Mucosa of descending colon (tissue), 3 donors: ENCODE results near the gene MIPOL1. TPM values are rescaled to one million over a fixed set of nuclear protein-coding genes. Genes with fewer than 3 reads are reported as not detected.

Experiments used
- ATAC-seq: fragments of 200-7000 bp; cut with Tn5 transposase; one replicate; pipeline ENCODE4 v1.9.1; 2020; ENCODE audit warnings: mild to moderate bottlenecking, moderate library complexity
- DNase-seq, 3 donors: peaks; one replicate each; pipeline ENCODE4 v3.0.0-alpha.2; 2020
- H3K36me3 ChIP-seq: fragments of 200-600 bp; one replicate; pipeline ENCODE4 v1.8.0; 2021; ENCODE audit warnings: low read depth, mild to moderate bottlenecking
- H3K4me1 ChIP-seq: fragments of 200-600 bp; one replicate; pipeline ENCODE4 v1.8.0; 2021; ENCODE audit warnings: low read depth, mild to moderate bottlenecking
- H3K4me3 ChIP-seq: fragments of 200-600 bp; one replicate; pipeline ENCODE4 v1.8.0; 2021; ENCODE audit warnings: mild to moderate bottlenecking
- H3K9me3 ChIP-seq: fragments of 200-600 bp; one replicate; pipeline ENCODE4 v1.8.0; 2021; ENCODE audit warnings: mild to moderate bottlenecking
- CTCF ChIP-seq: fragments of 200-600 bp; IDR thresholded peaks from one replicate; pipeline ENCODE4 v1.8.0; 2022; ENCODE audit warnings: antibody characterized with exemption, mild to moderate bottlenecking
- intact Hi-C, 2 donors: fragments of 100-400 bp; cut with DNase I in 1 of 2; cut with micrococcal nuclease in 1 of 2; formaldehyde crosslinking; loops; one replicate each; pipeline versions ENCODE4 v1.11.0 to v1.11.1; 2022; cut with DNase I, micrococcal nuclease
- total RNA-seq, 3 donors: library from RNA; stranded (reverse); fragmentation: NEBNext Ultra II Directional in 2 of 3; extraction: Animal tissue kit (Norgen Biotek cat#: 25700) in 2 of 3; gene quantifications; one replicate each; pipeline versions ENCODE4 v1.2.1 to v1.2.4, GENCODE V29; 2021 to 2023
- donor health status: DM: no; HTN: no; CAD: no; lungs with moderate emphysema.
- donor health status: DM: no; HTN: no; CAD: no.
- donor health status: DM: no; HTN: yes; CAD: no.

MIPOL1 gene
- total RNA-seq, 3 donors from 2014 or later = 5.5 to 12.0 (median 11.7) TPM

DNA sequence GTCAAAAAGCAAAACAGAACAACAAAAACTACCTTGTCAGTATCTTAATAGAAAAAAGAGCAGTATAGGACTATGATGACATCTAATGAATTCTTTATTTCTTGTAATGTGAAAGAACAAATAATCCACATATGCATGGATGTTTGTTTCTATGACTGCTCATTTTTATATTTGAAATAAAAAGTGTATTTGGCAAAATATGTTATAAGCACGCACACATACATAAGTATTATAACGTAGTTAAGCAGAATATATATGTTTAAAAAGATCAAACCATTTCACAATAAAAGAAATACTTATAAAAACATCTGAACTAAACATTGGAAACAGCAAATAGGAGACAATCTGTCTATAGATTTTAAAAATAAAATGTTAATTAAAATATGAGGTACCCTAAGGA, 74.8 kb downstream of the MIPOL1 start:
- DNase-seq (no peak), ATAC-seq (no peak)
- no peak for TF ChIP-seq CTCF
- no peaks in the 10 kb centered on the region for H3K36me3 ChIP-seq
- no peaks in the 10 kb centered on the region for H3K9me3 ChIP-seq
- intact Hi-C loops = no loop called here
- no peak overlapping the region for H3K4me3 ChIP-seq
- H3K4me1 ChIP-seq = no peaks in the 10 kb centered on the region

DNA sequence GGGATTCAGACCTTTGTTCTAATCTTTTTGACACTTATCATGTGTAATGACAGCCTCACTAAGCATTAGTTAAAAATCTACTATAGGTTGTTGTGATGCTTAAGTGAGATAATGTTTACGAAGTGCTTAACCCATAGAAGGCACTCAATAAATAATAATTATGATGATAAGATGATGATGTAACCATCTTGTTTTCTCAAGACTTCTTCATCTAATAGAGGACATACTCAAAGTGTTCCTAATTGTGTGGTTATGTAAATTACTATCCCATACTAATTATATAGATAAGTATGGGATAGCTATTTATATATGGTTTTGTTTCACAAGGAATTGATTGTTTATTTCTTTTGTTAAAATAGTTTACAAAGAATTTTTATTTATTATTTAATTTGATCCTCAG, 76.9 kb downstream of the MIPOL1 start:
- no peak overlapping the region for H3K4me3 ChIP-seq
- no peak for DNase-seq
- no peaks in the 10 kb centered on the region for H3K9me3 ChIP-seq
- no peaks in the 10 kb centered on the region for H3K4me1 ChIP-seq
- ATAC-seq = no peak
- no peaks in the 10 kb centered on the region for H3K36me3 ChIP-seq
- no peak for TF ChIP-seq CTCF
- intact Hi-C loops = no loop called here

GRCh38 chr14:37275963-37276362, 78.2 kb downstream of the MIPOL1 start:
- no peaks in the 10 kb centered on the region for H3K9me3 ChIP-seq
- DNase-seq (no peak), ATAC-seq (no peak)
- no peaks in the 10 kb centered on the region for H3K4me1 ChIP-seq
- no peak for TF ChIP-seq CTCF
- H3K36me3 ChIP-seq = no peaks in the 10 kb centered on the region
- intact Hi-C loops = no loop called here
- H3K4me3 ChIP-seq = no peak overlapping the region

DNA sequence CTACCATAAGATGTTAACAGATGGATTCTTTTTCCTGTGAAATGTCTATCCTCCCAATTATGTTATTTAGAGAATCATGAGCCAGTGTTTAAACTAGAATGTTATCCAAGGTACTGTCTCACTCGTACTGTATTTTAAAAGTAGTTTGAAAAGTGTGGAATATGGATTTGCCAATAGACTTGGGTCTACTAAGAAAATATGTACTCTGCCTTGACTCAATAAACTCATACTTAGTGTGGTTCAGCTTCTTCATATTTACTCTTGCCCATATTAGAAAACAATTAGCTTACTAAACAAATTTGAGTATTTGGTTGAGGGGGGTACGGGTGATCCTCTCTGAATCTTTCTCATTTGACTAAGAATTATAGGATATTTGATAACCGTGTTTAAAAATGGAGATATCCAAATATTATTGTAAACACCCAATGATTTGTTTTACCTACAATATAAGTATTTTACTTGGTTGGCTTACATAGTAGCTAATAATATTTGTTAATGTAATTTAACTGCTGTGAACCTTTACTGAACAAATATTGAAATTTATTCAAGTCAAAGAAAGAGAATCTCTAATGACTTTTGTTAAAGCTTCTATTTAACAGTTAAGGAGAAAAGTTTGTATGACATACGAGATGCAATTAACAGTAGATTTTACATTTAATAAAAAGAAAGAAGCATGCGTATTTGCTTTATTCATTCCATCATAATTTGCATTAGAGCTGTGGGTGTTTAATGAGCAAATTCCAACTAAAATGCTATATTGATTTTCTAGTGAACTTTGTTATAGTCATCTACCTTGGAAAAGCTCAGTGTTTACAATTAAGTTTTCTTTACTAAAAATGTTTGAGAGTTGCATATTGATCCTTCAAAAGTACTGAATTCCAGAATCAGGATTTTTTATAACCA, 81.2 kb downstream of the MIPOL1 start:
- no peaks in the 10 kb centered on the region for H3K36me3 ChIP-seq
- ATAC-seq = no peak
- intact Hi-C loops = no loop called here
- no peak overlapping the region for H3K4me3 ChIP-seq
- TF ChIP-seq CTCF = no peak
- H3K9me3 ChIP-seq = no peaks in the 10 kb centered on the region
- DNase-seq = no peak
- no peaks in the 10 kb centered on the region for H3K4me1 ChIP-seq

GRCh38 chr14:37279818-37280217, 82.1 kb downstream of the MIPOL1 start:
- H3K4me1 ChIP-seq = no peaks in the 10 kb centered on the region
- ATAC-seq = no peak
- no peak for TF ChIP-seq CTCF

More at GRCh38 chr14:37279818-37280217, 82.1 kb downstream of the MIPOL1 start:
- Histone ChIP-seq H3K9me3 (no peaks in the 10 kb centered on the region), H3K4me3 (no peak overlapping the region), H3K36me3 (no peaks in the 10 kb centered on the region)
- no peak for DNase-seq
- intact Hi-C loops = no loop called here
